ENCODE data around the gene NAIF1. TPM values are rescaled to one million over a fixed set of nuclear protein-coding genes. Genes with fewer than 3 reads are reported as not detected.
"Not testable (repeated sequence)": the region's sequence is repeated elsewhere in the genome, so short reads cannot be mapped to it uniquely, and the experiment has no call there.

Gene NAIF1
- total and polyA plus RNA-seq, 10 of the 15 experiments (the other 5 are each of a cell fraction or from before 2014, with no cell fraction given): 2.4 to 14.2 (median 7.1) TPM

GRCh38 chr9:128040783-128041182 lies 26.3 kb downstream of the NAIF1 start:
- H3K9ac ChIP-seq (ENCODE audit: control insufficient read depth, insufficient read depth, low read length); ATAC-seq; in situ Hi-C loops (cut with MboI); H3K4me3 ChIP-seq; H3K4me2 ChIP-seq (ENCODE audit: control insufficient read depth, insufficient read depth); H3K79me2 ChIP-seq (ENCODE audit: control insufficient read depth, insufficient read depth, low read length); H3K4me1 ChIP-seq (ENCODE audit: control insufficient read depth, insufficient read depth, low read length); H2AFZ ChIP-seq (ENCODE audit: control insufficient read depth, low read depth, low read length); H3K36me3 ChIP-seq (ENCODE audit: control insufficient read depth in 2 of 2, insufficient read depth in 2 of 2, low read length in 1 of 2); DNase-seq (ENCODE audit: low read depth, low spot score); H3K27me3 ChIP-seq (replicated peaks in 1 of 2; ENCODE audit: control insufficient read depth in 2 of 2, insufficient read depth in 2 of 2, low read length in 1 of 2); H3K27ac ChIP-seq (ENCODE audit: control insufficient read depth, insufficient read depth); intact Hi-C loops (cut with micrococcal nuclease; ENCODE audit: unreplicated experiment); BruUV-seq (replicated peaks); H4K20me1 ChIP-seq (ENCODE audit: control insufficient read depth, insufficient read depth); FAIRE-seq; H3K9me3 ChIP-seq (replicated peaks; ENCODE audit: control insufficient read depth, insufficient read depth, low read length): not testable (repeated sequence)
- WGBS (ENCODE audit: insufficient coverage, insufficient replicate concordance, low lambda C conversion rate, missing lambda C conversion rate): 75% methylated on average over 2 of the region's 3 CpGs
- CTCF ChIA-PET: interaction anchor here (17.1 kb wide), 1 partner anchor 99 kb away, joined by 261 read pairs; no protein-coding TSS in a partner anchor
- POLR2A ChIA-PET: interaction anchor here (0.6 kb wide), 1 partner anchor 47 kb away, joined by 4 read pairs; no protein-coding TSS in a partner anchor
- RAD21 ChIA-PET (ENCODE audit: unreplicated experiment): interaction anchor here (0.6 kb wide), 1 partner anchor 42 kb away, joined by 3 read pairs; no protein-coding TSS in a partner anchor
- SMC1A ChIA-PET (ENCODE audit: uncharacterized antibody, unreplicated experiment): interaction anchor here (0.6 kb wide), 1 partner anchor 147 kb away, joined by 3 read pairs; no protein-coding TSS in a partner anchor

GRCh38 chr9:128036522-128036921 lies 30.6 kb downstream of the NAIF1 start:
- BruUV-seq (replicated peaks); H3K79me2 ChIP-seq (ENCODE audit: control insufficient read depth, insufficient read depth, low read length); intact Hi-C loops (cut with micrococcal nuclease; ENCODE audit: unreplicated experiment); H3K27me3 ChIP-seq (replicated peaks in 1 of 2; ENCODE audit: control insufficient read depth in 2 of 2, insufficient read depth in 2 of 2, low read length in 1 of 2); FAIRE-seq; ATAC-seq; H4K20me1 ChIP-seq (ENCODE audit: control insufficient read depth, insufficient read depth); DNase-seq (ENCODE audit: low read depth, low spot score); H3K9me3 ChIP-seq (replicated peaks; ENCODE audit: control insufficient read depth, insufficient read depth, low read length); H2AFZ ChIP-seq (ENCODE audit: control insufficient read depth, low read depth, low read length); H3K4me3 ChIP-seq; H3K9ac ChIP-seq (ENCODE audit: control insufficient read depth, insufficient read depth, low read length); H3K4me2 ChIP-seq (ENCODE audit: control insufficient read depth, insufficient read depth); H3K27ac ChIP-seq (ENCODE audit: control insufficient read depth, insufficient read depth); H3K36me3 ChIP-seq (ENCODE audit: control insufficient read depth in 2 of 2, insufficient read depth in 2 of 2, low read length in 1 of 2): not testable (repeated sequence)
- in situ Hi-C loops (cut with MboI): loop anchor here (10.0 kb wide), 1 partner anchor 72 kb away; no protein-coding TSS in a partner anchor
- H3K4me1 ChIP-seq (ENCODE audit: control insufficient read depth, insufficient read depth, low read length): peaks cover 30% of the 10 kb centered on the region
- ChIA-PET POLR2A (interaction anchor here (0.6 to 1.3 kb wide), 3 partner anchors 47 to 335 kb away, joined by 3 to 4 read pairs (median 4); no protein-coding TSS in a partner anchor), RAD21 (ENCODE audit: unreplicated experiment) (interaction anchor here (0.7 to 7.7 kb wide), 6 partner anchors 31 to 94 kb away, joined by 3 to 83 read pairs (median 10); partner anchors contain the start of genes EEIG1, NAIF1 and SLC25A25), SMC1A (ENCODE audit: uncharacterized antibody, unreplicated experiment) (interaction anchor here (0.6 to 7.3 kb wide), 5 partner anchors 46 to 405 kb away, joined by 3 to 84 read pairs (median 9); no protein-coding TSS in a partner anchor), CTCF (interaction anchor here (0.7 to 17.1 kb wide), 16 partner anchors 8 to 658 kb away, joined by 3 to 332 read pairs (median 8); partner anchors contain the start of genes NAIF1 and PIP5KL1)
- 60% methylated on average over 3 of the region's 3 CpGs for WGBS (ENCODE audit: insufficient coverage, insufficient replicate concordance, low lambda C conversion rate, missing lambda C conversion rate)
